HG03378 (cell line): ENCODE measurements around the gene RAB1B.
"Not testable (repeated sequence)": the region's sequence is repeated elsewhere in the genome, so short reads cannot be mapped to it uniquely, and the experiment has no call there.

Experiments
- ATAC-seq: cut with Tn5 transposase; IDR thresholded peaks from one replicate; pipeline ENCODE4 v1.9.1; 2021; ENCODE audit warnings: mild to moderate bottlenecking, moderate library complexity; ENCODE audit not compliant: unreplicated experiment

RAB1B gene

DNA sequence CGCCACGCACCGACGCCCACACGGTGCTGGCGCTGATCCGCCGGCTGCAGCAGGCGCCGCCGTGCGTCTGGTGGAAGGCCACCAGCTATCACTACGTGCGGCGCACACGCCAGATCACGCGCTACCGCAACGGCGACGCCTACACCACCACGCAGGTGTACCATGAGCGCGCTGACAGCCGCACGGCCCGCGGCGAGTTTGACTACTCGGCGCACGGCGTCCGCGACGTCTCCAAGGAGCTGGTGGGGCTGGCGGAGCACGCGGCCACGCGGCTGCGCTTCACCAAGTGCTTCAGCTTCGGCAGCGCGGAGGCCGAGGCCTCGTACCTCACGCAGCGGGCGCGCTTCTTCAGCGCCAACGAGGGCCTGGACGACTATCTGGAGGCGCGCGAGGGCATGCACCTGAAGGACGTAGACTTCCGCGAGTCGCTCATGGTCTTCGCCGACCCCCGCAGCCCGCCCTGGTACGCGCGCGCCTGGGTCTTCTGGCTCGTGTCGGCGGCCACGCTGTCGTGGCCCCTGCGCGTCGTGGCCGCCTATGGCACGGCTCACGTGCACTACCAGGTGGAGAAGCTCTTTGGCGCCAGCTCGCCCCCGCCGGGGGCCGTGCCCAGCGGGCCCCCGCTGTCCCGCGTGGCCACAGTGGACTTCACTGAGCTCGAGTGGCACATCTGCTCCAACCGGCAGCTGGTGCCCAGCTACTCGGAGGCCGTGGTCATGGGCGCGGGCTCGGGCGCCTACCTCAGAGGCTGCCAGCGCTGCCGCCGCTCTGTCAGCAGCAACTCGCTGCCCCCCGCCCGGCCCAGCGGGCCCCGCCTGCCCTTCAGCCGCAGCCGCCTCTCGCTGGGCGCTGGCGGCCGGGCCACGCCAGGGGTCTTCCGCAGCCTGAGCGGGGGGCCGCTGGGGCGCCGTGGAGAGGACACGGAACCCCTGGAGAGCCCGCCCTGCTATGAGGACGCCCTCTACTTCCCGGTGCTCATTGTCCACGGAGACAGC, 26.5 kb downstream of the RAB1B start:
- ATAC-seq: no peak

DNA sequence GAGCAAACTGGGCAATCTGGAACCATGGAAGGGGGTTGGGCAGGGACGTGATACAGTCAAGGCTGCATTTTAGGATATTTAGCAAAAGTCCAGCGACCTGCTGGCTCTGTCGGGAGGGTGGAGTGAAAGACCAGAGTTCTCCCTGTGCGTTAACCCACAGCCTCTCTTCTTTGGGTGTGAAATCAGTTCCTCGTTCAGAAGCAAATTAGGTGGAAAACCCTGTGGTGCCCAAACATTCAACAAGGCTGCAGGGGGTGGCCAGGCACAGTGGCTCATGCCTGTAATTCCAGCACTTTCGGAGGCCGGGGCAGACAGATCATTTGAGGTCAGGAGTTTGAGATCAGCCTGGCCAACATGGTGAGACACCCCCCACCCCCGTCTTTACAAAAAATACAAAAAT, 29.2 kb downstream of the RAB1B start:
- no peak for ATAC-seq

DNA sequence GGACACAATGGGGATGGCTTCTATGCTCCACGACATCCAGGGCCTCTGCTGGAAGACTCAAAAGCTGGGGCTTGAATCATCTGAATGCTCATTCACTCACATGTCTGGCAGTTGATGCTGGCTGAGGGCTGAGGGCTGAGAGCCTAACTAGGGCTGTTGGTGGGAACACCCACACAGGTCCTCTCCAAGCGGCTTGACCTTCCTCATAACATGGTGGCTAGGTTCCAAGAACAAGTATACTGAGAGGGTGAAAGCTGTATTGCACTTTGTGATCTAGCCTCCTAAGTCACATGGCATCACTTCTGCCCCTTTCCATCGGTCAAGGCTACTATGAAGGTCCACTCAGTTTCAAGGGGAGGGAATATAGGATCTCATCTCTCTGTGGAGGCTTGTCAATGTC, 30.7 kb downstream of the RAB1B start:
- ATAC-seq: no peak

DNA sequence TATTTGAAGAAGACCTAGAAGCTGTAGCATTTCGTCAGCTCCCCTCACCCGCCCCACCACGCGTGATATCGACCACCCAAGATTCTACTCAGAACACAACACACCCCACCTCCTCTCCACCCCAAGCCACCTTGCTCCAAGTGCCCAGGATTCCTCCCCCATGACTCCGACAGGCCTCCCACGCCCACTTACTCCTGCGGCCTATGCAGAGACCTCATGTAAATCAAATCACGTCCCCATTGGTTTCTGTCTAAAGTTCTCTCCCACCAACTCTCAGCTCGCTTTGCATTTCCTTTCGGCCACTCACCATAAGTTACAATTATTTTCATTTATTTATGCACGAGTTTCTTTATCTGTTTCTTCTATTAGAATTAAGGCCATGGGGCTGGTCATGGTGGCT, 34.2 kb downstream of the RAB1B start:
- ATAC-seq: no peak

DNA sequence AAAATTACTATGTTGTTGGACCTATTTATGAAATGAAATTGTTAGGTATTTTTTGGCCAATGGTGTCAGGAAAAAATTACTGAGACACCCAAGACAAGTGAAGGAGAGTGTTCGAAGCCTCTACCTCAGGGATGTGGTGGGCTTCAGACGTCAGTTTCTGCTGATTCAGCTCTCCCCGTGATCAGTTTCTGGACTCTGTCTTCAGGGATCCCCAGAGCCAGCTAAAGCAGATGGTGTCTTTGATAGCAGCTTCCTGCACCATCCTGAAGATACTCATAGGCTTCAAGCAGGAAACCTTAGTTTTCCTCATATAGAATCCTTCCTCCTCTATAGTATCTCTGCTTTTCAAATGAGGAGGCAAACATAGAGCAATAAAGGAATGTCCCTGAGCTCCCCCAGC, 41.0 kb downstream of the RAB1B start:
- no peak for ATAC-seq

DNA sequence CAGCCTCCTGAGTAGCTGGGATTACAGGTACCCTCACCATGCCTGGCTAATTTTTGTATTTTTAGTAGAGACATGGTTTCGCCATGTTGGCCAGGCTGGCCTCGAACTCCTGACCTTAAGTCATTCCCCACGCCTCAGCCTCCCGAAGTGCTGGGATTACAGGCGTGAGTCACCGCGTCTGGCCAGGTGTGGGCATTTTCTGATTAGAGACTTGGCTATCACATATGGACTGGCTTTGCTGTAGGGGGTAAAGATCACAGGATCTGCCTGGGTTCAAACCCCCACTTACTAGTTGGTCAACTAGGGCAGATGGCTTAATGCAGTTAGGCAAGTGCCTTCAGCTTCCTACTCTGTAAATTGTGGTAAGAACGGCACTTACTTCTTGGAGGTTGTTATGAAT, 41.9 kb downstream of the RAB1B start:
- ATAC-seq: no peak

DNA sequence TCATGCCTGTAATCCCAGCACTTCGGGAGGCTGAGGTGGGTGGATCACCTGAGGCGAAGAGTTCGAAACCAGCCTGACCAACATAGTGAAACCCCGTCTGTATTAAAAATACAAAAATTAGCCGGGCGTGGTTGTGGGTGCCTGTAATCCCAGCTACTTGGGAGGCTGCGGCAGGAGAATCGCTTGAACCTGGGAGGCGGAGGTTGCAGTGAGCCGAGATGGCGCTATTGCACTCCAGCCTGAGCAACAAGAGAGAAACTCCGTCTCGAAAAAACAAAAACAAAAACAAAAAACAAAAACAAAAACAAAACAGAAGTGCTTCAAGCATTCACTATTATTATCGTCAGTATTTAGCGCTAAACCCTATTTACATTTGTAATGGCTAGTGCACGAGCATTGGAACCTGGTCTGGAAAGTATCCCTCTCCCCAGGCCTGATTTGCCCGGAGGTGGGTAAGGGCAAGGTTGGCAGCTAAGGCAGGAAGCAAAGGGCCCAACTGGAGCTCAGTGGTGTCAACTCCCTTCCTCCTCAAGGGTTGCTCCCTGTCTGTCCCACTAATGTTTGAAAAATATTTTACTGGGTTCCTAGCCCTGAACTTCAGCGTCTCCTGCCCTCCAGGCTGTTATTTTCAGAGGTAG, 42.5 kb downstream of the RAB1B start:
- ATAC-seq: not testable (repeated sequence)

DNA sequence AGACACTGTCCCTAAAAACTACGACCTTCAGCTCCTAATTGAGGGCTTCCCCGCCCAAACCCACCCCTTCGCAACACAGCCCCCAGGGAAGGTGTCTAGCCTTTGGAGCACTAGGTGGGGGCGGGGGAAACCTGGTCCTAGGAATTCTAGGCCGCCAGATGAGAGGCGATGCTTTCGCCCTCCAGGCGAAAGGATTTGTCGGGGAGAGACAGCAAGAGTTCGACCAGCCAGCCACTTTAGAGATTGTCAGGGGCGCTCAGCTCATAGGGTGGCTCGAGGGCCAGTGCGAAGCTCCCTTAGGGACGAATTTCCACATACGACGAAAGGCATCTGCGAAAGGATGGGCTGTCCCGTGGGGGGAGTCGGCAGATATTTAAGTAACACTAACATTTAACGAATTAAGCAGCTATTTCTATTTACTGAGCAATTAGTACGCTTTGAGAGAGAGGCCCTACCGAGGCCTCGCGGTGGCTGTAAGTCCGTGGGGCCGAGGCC, 43.1 kb downstream of the RAB1B start:
- peak; percentile 38 for ATAC-seq

DNA sequence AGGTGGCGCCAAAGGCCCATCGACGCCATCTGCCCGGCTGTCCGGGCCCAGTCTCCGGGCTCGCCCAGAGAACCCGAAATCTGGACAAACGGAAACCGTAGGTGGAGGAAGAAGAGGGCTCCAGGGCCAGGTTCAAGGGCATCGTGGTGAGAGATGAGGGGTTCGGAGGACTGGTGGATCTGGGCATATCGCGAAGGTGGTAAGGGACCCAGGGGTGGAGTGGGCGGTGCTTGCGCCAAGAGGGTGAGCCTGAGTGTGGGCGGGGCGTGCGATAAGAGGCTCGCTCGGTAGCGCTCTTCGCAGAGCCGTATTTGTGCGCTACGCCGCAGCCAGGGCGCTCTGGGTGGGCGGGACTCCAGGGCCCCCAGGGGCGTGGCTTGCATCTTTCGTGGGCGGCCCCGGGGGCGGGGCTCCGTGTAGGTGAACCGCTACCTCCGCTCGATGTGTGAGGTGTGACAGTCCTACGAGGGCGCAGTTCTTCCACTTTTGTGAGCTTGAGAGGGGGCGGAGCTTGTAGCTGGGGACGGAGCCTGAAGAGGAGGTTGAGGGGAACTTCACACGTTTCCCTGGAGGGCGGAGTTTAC, 43.6 kb downstream of the RAB1B start:
- ATAC-seq: peak; percentile 64

DNA sequence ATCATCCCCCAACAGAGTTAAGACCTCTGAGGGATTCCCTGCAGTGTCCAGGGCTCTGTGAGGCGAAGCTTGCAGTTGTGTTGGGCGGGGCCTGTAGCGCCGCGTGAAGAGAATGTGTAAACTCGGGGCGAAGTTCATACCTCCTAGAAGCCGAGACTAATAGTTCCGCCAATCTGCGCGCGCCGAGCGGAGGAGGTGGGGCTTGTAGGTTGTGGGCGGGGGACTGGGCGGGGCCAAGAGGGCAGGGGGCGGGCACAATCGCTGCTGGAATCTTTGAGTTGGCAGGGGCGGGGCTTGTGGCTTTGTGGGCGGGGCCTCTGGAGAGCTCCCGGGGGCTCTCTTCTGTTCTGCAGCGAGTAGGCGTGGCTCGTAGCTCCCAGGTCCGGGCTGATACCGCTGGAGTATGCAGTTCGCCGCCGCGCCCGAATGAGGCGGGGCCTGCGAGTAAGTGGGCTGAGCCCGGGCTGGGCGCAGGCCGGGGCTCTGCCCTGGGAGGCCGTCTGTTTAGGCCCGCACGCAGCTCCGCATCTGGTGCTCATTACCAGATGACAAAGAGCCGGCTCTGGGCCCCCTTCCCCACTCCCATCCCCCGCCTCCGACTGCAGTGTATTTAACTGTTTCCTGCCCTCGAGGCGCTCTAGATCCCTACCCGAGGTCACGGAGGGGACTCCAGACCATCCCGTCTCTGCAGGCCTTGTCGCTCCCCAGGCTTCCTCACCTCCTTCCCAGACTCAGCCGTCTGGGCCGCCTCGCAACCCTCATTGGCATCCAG, 44.3 kb downstream of the RAB1B start:
- ATAC-seq: peak; percentile 42

DNA sequence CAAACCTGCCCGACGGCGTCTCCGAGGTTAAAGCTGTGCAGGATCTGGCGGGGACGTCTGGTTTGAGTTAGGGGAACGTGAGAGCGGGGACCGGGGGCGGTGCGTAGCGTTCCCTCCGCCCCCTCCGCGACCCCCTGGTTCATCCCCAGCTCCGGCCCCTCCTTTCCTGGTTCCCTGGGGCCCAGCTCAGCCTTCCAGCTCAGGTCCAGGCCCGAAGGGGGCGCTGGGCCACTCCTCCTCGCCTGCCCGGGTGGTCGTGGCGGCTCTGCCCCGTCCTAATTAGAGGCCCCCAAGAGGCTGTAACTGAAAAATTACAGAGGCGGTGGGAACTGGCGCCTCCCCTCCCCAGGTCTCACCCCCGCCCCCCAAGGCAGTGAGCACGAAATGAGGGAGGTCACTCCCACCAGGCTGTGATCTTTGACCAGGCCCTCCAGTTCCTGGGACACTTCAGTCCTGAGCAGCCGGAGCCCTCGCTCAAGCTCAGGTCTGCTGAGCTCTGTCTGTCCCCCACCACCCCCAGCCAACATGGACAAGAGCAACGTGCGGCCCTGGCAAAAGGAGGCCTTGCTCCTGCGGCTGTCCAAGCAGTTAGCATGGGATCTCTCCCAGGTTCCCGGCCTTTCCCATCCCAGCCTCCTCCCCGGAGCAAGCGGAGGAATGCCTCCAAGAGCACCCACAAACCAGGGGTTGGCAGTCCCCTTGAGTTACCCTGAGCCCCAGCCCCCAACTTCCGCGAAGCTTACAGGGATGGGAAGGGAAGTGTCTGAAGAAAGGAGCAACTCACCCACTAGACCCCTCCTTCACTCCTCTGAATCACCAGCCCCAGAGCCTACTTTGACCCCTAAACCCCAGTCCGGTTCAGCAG, 45.1 kb downstream of the RAB1B start:
- ATAC-seq: no peak

DNA sequence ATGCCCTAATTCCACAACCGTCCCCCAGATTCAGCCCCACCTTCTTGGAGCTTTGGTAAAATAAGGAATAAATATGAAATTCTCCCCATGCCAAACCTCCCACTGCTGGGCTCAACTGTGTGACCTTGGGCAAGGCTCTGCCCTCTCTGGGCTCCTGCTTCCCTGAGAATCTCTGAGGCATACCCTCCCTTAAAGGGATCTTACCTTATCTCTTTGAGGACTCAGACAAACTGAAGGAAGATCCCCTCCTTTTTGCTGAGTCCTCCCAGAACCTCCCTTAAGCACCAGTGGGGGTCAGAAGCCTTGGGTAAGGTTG, 45.7 kb downstream of the RAB1B start:
- no peak for ATAC-seq

DNA sequence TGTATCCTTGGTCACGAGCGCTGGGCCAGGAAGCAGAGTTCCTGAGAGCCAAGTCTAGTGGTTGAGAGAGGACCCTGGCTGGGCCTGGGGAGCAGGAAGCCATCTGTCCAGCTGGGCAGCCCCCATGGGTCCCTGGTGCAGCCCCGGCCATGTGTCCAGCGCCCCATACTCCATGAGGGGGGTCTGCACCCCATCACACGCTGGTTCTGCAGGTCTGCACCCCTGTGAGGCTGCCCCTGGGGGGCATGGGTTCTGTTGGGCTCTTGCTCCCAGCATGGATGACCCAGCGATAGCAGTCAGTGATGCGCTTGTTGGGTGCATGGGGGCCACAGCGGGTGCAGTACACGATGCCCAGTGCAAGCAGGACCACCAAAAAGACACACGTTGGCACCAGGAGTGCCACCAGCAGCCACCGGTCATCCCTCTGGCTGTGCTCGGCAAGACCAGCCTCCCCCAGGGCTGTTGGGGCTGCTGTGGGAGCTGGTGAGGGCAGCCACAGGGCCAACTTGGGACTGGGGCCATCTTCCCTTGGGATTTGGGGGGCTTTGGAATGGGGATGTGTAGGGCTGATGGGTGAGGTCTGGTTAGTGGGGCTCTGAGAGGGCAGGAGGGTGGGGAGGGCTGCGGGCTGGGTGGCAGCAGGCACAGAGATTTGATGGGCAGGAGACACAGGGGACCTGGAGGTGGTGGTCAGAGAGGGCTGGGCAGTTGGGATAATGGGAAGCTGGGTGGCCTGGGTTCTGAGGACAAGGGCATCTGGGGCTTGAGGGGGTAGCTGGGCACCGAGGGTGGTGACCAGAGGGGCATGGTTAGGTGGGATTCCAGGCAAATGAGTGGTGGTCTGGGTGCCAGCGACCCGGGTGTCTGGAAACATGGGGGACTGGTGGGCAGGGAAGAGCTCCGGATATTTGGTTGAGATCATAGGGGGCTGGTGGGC, 46.4 kb downstream of the RAB1B start:
- no peak for ATAC-seq

DNA sequence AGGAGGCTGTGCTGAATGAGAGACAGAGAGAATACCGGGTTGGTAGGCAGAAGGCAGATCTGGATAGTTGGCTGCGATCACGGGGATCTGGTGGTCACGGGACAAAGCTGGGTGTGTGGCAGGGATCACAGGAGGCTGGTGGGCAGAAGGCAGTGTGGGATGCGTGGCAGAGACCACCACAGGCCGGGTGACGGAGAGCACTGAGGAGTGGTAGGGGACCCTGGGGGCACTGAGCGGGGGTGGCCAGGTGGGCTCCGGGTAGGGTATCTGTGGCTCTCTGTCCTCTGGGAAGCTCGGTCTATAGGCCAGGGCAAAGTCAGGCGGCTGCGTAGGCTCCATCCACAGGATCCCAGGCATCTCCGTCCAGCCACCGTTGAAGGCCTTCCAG, 47.1 kb downstream of the RAB1B start:
- ATAC-seq: no peak

DNA sequence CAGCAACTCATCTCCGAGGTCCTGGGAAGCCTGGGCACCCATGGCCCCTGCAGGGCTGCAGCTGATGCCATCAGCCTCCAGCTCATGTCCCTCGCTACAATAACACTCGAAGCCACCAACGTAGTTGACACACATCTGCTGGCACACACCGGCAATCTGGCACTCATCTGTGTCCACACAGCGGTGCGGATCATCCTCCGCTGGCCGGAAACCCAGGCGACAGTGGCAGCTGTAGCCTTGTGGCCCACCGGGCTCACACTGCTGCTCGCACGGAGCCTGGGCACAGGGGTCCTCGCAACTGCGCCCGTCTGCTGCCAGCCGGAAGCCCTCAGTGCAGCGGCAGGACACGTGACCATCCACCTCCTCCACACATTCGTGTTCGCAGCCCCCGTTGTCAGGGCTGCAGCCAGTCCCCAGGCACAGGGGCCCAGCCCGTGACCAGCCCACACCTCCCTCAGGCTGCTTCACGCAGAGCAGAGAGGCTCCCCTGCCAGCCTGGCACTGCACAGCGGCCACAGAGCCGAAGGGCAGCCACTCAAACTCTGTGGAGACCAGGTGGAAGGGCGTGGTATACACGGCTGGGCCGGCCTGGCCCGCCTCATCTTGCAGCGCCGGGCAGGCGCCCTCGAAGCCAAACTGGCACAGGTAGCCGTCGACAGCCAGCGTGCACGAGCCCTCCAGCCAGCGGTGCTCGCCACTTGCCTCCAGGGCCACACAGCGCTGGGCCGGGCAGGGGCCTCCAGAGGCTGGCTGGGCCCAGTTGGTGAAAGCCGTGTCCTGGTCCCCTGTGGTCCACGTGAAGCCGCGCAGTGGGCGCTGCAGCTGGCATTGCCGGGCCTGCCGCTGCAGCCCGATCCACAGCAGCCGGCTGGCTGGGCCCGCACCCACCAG, 47.7 kb downstream of the RAB1B start:
- no peak for ATAC-seq

DNA sequence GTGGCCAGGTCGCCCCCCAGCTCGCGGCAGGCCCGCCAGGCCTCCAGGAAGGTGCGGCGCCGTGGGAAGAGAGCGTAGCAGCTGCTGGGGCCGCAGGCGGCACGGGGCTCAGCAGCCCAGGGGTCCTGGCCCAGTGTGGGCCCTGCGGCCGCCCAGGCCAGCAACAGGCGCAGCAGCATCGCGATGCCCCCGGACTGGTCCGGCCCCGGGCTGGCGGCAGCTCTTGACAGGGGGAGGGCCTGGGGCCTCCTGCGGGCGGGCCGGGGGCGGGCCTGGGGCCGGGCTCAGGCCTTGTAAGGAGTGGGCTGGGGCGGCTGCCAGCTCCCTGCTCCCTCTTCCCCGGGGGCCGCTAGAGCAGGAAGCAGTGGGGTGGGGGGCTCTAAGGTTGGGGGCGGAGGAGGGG, 48.4 kb downstream of the RAB1B start, which contains the start of gene CD248:
TSS of gene CD248 (minus strand) at position 196 of the 403 bp plus-strand sequence. CDS start at position 179, 17 bp downstream.
- no peak for ATAC-seq

DNA sequence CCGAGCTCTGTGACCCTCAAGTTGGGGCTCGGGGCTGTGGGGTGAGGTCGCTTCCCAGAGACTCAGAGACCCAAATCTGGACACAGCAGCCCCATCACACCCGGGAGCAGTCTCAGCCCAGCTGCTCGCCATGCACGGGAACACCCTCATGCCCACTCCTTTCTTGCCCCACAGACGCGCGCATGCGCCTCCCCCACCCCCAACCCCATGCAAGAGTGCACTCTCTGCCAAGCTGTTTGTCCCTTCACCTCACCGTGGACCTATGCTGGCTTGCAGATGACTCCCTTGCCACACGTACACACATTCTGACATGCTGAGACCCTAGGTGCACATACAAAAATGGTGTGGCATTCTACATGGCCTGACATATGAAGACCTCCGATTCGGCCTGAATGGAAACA, 48.9 kb downstream of the RAB1B start:
- ATAC-seq: no peak
